Heart right ventricle (tissue), 16 donors: ENCODE measurements around the gene TAB3. TPM values are rescaled to one million over a fixed set of nuclear protein-coding genes. Genes with fewer than 3 reads are reported as not detected.

ENCODE experiments used
- ATAC-seq, 8 donors: fragments of 200-7000 bp; cut with Tn5 transposase; one replicate each; pipeline ENCODE4 v1.9.1; 2020; ENCODE audit warnings: mild to moderate bottlenecking in 8 of 8, moderate library complexity in 8 of 8, moderate number of reproducible peaks in 1 of 8
- DNase-seq, 2 donors: peaks; one replicate each; pipeline ENCODE4 v3.0.0-alpha.2; 2020
- H3K27ac ChIP-seq, 10 donors: fragments of 200-600 bp; sonication (generic) in 2 of 10; one replicate each; pipeline versions ENCODE4 v1.5.0 to v1.8.0; 2020 to 2022; ENCODE audit warnings: mild to moderate bottlenecking in 3 of 10
- H3K27me3 ChIP-seq, 7 donors: fragments of 200-600 bp; one replicate each; pipeline ENCODE4 v1.8.0; 2021 to 2022; ENCODE audit warnings: mild to moderate bottlenecking in 2 of 7
- H3K36me3 ChIP-seq, 9 donors: fragments of 200-600 bp; sonication (generic) in 1 of 9; one replicate each; pipeline versions ENCODE4 v1.5.0 to v1.8.0; 2020 to 2022; ENCODE audit warnings: mild to moderate bottlenecking in 2 of 9
- H3K4me1 ChIP-seq, 9 donors: fragments of 200-600 bp; sonication (generic) in 1 of 9; one replicate each; pipeline versions ENCODE4 v1.5.0 to v1.8.0; 2020 to 2022; ENCODE audit warnings: mild to moderate bottlenecking in 4 of 9
- H3K4me3 ChIP-seq, 10 donors: fragments of 200-600 bp; sonication (generic) in 2 of 10; one replicate each; pipeline versions ENCODE4 v1.5.0 to v1.8.0; 2020 to 2022; ENCODE audit warnings: mild to moderate bottlenecking in 7 of 10, moderate library complexity in 2 of 10
- H3K9me3 ChIP-seq, 11 donors: fragments of 200-600 bp in 10 of 11; sonication (generic) in 2 of 11; one replicate each; pipeline versions ENCODE4 v1.5.0 to v1.8.0; 2013 to 2022; ENCODE audit warnings: mild to moderate bottlenecking in 2 of 11, control low read depth in 1 of 11, moderate library complexity in 1 of 11
- WGBS, 2 donors: extraction: QIAGEN DNeasy Blood & Tissue Kit; methylation state at CpG; one replicate each; pipeline ENCODE4 v1.1.7; 2013; ENCODE audit warnings: inconsistent platforms in 1 of 2; 5-methylcytosine and 5-hydroxymethylcytosine counted together
- intact Hi-C, 10 donors: fragments of 100-400 bp; cut with DNase I; formaldehyde crosslinking; loops; one replicate each; pipeline versions ENCODE4 v1.11.1 to v1.14.2; 2022
- polyA plus RNA-seq, 2 donors: library from polyadenylated mRNA; stranded (reverse); fragments of 200-250 nt; gene quantifications; one replicate each; pipeline ENCODE4 v1.2.3, GENCODE V29; 2013
- total RNA-seq, 10 donors: library from RNA; stranded (reverse); fragmentation: NEBNext Ultra II Directional in 3 of 10; extraction: Animal tissue kit (Norgen Biotek cat#: 25700) in 3 of 10; gene quantifications; one replicate each; pipeline versions ENCODE4 v1.2.1 to v1.2.4, GENCODE V29; 2021 to 2023
- TF ChIP-seq, protein P1 (sequence below), 9 donors: fragments of 200-600 bp; sonication (generic) in 2 of 9; IDR thresholded peaks; one replicate each; pipeline versions ENCODE4 v1.5.0 to v1.8.0; 2021 to 2022; ENCODE audit warnings: antibody characterized with exemption in 9 of 9, mild to moderate bottlenecking in 5 of 9, moderate library complexity in 1 of 9
- donor health status: Arrhythmogenic right ventricular cardiomyopathy.
- donor health status: ischemic (EF 13 %, LVEDD 7.1; RV severe dilation, severe dysfunction).
- donor health status: healthy with polysubstance abuse.
- donor health status: DM: no; HTN: yes; CAD: no.
- donor health status: DM: no; HTN: no; CAD: no.
- donor health status: ischemic (EF 25% LVEDD 6.9; RV normal size, moderate dysfunction).
- donor health status: ischemic (EF 25% LVEDD 5.7; RV mildly dilated, moderate dysfunction).
- donor health status: healthy.
- donor health status: DM: yes; HTN: yes; CAD: no.
- donor health status: Ischemic cardiomyopathy.
- donor health status: ischemic (EF 35%, LVEDD 5.7; RV mildly dilated, moderate dysfunction).
- donor health status: nonischemic (EF 11% LVEDD 7.7; RV severe dilation, severe dysfunction).
- donor health status: DM: yes; HTN: yes; CAD: no.
- donor health status: PGD.
- donor health status: ischemic (EF 29% LVEDD 5.4; RV normal size, mild dysfunction).
- donor health status: nonischemic (EF 23%, LVEDD 6.1; RV moderate dilation, normal function).

Gene TAB3
- total and polyA plus RNA-seq, 12 donors = 3.9 to 19.3 (median 14.5) TPM

DNA sequence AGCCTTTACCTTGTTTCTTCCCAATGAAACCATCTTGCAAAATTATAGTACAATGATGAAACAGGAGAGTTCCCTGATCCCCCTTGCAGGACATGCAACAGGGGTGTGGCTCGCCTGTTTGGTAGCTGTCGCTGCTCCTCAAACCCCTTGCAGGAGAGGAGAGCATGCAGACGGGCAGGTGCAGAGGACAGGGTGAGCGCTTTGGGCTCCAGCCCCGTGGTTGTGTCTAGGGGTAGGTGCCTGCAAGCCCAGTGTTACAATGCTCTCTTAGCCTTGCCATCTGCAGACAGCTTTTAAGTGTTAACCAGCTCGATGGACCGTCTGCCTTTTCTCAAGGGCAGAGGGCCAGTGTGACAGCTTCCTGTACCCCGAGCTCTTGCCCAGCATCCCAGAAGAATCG is 102.0 kb downstream of the TAB3 start:
- 44 to 54% methylated on average over 9 of the region's 9 CpGs for WGBS, 2 donors
- no peaks in the 10 kb centered on the region for H3K36me3 ChIP-seq
- ATAC-seq (no peak), DNase-seq (no peak)
- no peak overlapping the region for H3K4me3 ChIP-seq
- intact Hi-C loops = no loop called here
- no peaks in the 10 kb centered on the region for H3K4me1 ChIP-seq
- peaks cover 0 to 14% (median 0%) of the 10 kb centered on the region in 7 donors for H3K27me3 ChIP-seq
- no peaks in the 10 kb centered on the region for H3K9me3 ChIP-seq
- TF ChIP-seq, protein P1, sequence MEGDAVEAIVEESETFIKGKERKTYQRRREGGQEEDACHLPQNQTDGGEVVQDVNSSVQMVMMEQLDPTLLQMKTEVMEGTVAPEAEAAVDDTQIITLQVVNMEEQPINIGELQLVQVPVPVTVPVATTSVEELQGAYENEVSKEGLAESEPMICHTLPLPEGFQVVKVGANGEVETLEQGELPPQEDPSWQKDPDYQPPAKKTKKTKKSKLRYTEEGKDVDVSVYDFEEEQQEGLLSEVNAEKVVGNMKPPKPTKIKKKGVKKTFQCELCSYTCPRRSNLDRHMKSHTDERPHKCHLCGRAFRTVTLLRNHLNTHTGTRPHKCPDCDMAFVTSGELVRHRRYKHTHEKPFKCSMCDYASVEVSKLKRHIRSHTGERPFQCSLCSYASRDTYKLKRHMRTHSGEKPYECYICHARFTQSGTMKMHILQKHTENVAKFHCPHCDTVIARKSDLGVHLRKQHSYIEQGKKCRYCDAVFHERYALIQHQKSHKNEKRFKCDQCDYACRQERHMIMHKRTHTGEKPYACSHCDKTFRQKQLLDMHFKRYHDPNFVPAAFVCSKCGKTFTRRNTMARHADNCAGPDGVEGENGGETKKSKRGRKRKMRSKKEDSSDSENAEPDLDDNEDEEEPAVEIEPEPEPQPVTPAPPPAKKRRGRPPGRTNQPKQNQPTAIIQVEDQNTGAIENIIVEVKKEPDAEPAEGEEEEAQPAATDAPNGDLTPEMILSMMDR (IDR thresholded peaks at IDR 0.05) = no peak
- no peak overlapping the region for H3K27ac ChIP-seq

DNA sequence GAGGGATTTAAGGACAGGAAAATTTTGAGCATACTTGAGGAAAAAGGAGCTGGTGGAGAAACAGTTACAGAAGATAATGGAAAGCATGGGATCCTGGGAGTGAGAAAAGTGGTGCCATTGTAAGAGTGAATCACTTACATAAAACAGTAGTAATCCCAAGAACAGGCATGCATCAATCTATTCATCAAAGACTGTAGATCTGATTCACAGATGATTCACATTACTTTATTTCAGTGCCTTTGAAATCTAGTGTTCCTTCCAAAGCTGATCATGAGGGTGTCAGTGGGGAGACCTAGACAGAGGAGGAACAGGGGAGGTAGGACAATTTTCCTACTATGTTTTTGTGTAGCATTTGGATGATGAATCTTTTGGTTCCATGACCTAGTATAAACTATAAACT is 102.7 kb downstream of the TAB3 start:
- Histone ChIP-seq H3K4me1 (no peaks in the 10 kb centered on the region), H3K9me3 (no peaks in the 10 kb centered on the region), H3K36me3 (no peaks in the 10 kb centered on the region), H3K27me3 (peaks cover 0 to 14% (median 0%) of the 10 kb centered on the region in 7 donors), H3K27ac (no peak overlapping the region), H3K4me3 (no peak overlapping the region)
- ATAC-seq = no peak
- TF ChIP-seq, protein P1 (IDR thresholded peaks at IDR 0.05) = no peak
- intact Hi-C loops = no loop called here
- DNase-seq = no peak

DNA sequence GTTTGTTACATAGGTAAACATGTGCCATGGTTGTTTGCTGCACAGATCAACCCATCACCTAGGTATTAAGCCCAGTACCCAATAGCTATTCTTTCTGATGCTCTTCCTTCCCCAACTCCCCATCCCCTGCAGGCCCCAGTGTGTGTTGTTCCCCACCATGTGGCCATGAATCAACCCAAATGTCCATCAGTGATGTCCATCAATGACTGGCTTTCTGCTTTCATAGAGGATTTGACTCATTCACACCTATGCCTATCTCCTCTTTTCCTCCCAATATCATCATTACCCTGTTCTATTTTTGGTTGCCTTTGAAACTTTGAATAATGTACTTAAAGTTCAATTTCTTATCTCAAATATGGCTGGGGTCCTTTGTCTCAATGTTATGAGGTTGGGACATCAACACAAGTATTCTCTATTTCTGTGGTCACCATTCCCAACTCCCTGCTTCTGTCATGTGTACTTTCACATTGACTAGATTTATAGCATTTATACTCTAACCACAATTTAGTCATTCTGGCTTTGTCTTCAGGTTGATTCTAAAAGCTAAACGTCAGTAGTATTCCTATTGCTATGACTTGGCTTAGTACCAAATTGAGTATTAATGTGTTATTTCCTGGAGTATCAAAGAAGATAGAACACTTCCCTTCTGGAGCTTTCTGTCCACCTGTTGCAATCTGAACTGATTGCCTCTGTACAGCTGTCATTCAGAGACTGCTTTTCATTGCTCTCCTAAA is 107.2 kb downstream of the TAB3 start:
- no peaks in the 10 kb centered on the region for H3K9me3 ChIP-seq
- 34 to 44% methylated on average over 1 of the region's 1 CpG for WGBS, 2 donors
- ATAC-seq (no peak), DNase-seq (no peak)
- TF ChIP-seq, protein P1 (IDR thresholded peaks at IDR 0.05) = no peak
- no peak overlapping the region for H3K27ac ChIP-seq
- H3K27me3 ChIP-seq = peaks cover 0 to 22% (median 0%) of the 10 kb centered on the region in 7 donors
- H3K36me3 ChIP-seq = no peaks in the 10 kb centered on the region
- no peak overlapping the region for H3K4me3 ChIP-seq
- intact Hi-C loops = no loop called here
- H3K4me1 ChIP-seq = no peaks in the 10 kb centered on the region

DNA sequence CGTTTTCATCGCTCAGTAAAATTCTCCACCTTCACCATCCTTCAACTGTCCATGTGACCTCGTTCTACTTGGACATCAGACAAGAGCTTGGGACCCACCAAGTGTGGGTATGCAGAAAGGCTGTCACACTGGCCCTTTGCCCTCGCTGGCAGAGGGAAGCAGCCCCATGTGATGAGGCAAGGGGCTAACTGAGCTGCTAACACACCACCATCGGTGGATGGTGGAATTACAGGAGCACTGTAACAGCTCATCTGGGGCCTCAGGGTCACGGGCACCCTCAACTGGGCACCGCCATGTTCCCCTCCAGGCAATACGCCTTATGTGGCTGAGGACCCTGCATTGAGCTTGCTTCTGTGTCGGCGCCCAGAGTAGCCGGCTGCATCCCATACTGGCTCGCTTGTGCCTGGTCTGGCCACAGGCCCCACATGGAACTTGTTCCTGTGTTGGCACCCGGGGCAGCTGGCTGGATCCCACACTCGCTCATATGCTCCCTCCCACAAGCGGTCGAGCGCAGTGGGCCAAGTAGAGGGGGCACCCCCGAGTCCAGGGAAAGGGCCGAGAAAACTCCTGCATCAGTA is 109.5 kb downstream of the TAB3 start:
- no peak for ATAC-seq

More for the DNA sequence above, 109.5 kb downstream of the TAB3 start:
- DNase-seq = no peak
- no peak overlapping the region for H3K4me3 ChIP-seq
- H3K27me3 ChIP-seq = peaks cover 0 to 13% (median 0%) of the 10 kb centered on the region in 7 donors
- peaks cover 0 to 5% (median 0%) of the 10 kb centered on the region in 11 donors for H3K9me3 ChIP-seq
- no peaks in the 10 kb centered on the region for H3K4me1 ChIP-seq
- TF ChIP-seq, protein P1 (IDR thresholded peaks at IDR 0.05) = no peak
- intact Hi-C loops = no loop called here
- WGBS, 2 donors = 90 to 94% methylated on average over 19 of the region's 19 CpGs
- H3K27ac ChIP-seq = no peak overlapping the region
- no peaks in the 10 kb centered on the region for H3K36me3 ChIP-seq
